Measurements from ENCODE around the gene OSTN.
"Not testable (repeated sequence)": the region's sequence is repeated elsewhere in the genome, so short reads cannot be mapped to it uniquely, and the experiment has no call there.

Gene OSTN

DNA sequence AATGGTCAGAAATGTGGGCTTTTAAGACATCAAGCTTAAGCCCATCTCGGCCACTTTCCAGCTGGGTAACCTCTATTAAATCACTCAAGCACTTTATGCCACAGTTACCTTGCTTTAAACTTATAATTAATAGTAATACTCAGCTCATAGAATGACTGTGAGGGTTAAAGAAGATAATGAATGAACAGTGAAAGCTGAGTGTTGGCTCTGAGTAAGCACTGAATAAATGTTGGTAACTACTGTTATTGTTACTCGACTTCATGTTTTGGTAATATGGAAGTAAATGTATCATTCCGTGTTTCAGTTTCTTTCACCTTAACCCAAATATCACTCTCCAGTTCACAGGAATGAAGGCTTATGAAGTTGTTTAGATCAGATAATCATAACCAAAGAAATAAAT lies 23.9 kb upstream of the OSTN start:
- TF ChIP-seq ZFP3 (CRISPR knock-in tag; IDR thresholded peaks at IDR 0.05): no peak
- TF ChIP-seq ZNF565 (CRISPR knock-in tag; conservative IDR thresholded peaks at IDR 0.05; ENCODE audit: low read depth): no peak
- TF ChIP-seq TCF4 (CRISPR knock-in tag; IDR thresholded peaks at IDR 0.05; ENCODE audit: borderline replicate concordance): no peak
- TF ChIP-seq SNAI2 (CRISPR knock-in tag; IDR thresholded peaks at IDR 0.05): no peak
- TF ChIP-seq, protein P1, sequence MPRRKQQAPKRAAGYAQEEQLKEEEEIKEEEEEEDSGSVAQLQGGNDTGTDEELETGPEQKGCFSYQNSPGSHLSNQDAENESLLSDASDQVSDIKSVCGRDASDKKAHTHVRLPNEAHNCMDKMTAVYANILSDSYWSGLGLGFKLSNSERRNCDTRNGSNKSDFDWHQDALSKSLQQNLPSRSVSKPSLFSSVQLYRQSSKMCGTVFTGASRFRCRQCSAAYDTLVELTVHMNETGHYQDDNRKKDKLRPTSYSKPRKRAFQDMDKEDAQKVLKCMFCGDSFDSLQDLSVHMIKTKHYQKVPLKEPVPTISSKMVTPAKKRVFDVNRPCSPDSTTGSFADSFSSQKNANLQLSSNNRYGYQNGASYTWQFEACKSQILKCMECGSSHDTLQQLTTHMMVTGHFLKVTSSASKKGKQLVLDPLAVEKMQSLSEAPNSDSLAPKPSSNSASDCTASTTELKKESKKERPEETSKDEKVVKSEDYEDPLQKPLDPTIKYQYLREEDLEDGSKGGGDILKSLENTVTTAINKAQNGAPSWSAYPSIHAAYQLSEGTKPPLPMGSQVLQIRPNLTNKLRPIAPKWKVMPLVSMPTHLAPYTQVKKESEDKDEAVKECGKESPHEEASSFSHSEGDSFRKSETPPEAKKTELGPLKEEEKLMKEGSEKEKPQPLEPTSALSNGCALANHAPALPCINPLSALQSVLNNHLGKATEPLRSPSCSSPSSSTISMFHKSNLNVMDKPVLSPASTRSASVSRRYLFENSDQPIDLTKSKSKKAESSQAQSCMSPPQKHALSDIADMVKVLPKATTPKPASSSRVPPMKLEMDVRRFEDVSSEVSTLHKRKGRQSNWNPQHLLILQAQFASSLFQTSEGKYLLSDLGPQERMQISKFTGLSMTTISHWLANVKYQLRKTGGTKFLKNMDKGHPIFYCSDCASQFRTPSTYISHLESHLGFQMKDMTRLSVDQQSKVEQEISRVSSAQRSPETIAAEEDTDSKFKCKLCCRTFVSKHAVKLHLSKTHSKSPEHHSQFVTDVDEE (CRISPR knock-in tag; IDR thresholded peaks at IDR 0.05): no peak
- TF ChIP-seq, protein P2, sequence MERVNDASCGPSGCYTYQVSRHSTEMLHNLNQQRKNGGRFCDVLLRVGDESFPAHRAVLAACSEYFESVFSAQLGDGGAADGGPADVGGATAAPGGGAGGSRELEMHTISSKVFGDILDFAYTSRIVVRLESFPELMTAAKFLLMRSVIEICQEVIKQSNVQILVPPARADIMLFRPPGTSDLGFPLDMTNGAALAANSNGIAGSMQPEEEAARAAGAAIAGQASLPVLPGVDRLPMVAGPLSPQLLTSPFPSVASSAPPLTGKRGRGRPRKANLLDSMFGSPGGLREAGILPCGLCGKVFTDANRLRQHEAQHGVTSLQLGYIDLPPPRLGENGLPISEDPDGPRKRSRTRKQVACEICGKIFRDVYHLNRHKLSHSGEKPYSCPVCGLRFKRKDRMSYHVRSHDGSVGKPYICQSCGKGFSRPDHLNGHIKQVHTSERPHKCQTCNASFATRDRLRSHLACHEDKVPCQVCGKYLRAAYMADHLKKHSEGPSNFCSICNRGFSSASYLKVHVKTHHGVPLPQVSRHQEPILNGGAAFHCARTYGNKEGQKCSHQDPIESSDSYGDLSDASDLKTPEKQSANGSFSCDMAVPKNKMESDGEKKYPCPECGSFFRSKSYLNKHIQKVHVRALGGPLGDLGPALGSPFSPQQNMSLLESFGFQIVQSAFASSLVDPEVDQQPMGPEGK (CRISPR knock-in tag; IDR thresholded peaks at IDR 0.05; ENCODE audit: borderline replicate concordance): no peak
- no peak for TF ChIP-seq CSDC2 (CRISPR knock-in tag; IDR thresholded peaks at IDR 0.05)
- TF ChIP-seq, protein P3, sequence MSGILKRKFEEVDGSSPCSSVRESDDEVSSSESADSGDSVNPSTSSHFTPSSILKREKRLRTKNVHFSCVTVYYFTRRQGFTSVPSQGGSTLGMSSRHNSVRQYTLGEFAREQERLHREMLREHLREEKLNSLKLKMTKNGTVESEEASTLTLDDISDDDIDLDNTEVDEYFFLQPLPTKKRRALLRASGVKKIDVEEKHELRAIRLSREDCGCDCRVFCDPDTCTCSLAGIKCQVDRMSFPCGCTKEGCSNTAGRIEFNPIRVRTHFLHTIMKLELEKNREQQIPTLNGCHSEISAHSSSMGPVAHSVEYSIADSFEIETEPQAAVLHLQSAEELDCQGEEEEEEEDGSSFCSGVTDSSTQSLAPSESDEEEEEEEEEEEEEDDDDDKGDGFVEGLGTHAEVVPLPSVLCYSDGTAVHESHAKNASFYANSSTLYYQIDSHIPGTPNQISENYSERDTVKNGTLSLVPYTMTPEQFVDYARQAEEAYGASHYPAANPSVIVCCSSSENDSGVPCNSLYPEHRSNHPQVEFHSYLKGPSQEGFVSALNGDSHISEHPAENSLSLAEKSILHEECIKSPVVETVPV (CRISPR knock-in tag; IDR thresholded peaks at IDR 0.05): no peak
- ATAC-seq: no peak

DNA sequence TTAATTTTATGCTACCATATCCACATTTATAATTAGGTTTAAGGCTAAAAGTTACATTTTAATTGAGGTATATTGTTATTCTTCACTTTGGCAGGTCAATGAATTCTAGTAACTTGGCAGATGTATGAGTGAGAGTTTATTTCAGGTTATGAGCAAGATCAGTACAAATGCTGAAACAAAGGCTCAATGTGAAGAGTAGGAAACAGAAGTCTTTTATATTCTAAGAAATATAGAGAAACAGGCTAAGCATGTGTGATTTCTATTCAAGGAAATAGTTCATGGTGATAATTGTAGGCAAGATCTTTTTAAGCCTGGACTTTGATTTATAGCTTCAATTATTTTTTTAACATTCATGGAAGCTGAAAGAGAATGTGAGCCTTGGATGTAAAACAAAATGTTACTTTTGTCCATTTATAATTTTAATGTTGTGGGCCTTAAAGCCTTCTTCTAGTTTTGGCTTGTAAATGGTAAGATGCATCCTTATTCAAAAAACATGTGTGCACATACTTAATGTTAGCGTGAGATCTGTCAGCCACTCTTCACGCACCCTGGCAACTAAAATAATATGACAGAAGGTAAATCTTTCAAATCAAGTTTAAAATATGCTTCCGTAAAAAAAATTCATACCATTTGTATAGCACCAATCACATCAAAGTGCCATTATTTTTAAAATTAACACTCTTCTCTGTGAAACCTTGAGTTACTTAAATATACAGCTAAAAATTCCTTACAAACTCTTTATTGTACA lies 22.8 kb upstream of the OSTN start:
- TF ChIP-seq, protein P1 (CRISPR knock-in tag; IDR thresholded peaks at IDR 0.05): no peak
- TF ChIP-seq ARNTL (CRISPR knock-in tag; IDR thresholded peaks at IDR 0.05; ENCODE audit: borderline replicate concordance, low read depth) (no peak), TCF4 (CRISPR knock-in tag; IDR thresholded peaks at IDR 0.05; ENCODE audit: borderline replicate concordance) (no peak)
- ATAC-seq: no peak

DNA sequence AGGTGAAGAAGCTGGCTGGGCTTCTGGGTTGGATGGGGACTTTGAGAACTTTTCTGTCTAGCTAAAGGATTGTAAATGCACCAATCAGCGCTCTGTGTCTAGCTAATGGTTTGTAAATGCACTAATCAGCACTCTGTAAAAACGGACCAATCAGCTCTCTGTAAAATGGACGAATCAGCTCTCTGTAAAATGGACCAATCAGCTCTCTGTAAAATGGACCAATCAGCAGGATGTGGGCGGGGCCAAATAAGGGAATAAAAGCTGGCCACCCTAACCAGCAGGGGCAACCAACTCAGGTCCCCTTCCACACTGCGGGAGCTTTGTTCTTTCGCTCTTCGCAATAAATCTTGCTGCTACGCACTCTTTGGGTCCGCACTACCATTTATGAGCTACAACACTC lies 13.7 kb upstream of the OSTN start:
- ATAC-seq: not testable (repeated sequence)

DNA sequence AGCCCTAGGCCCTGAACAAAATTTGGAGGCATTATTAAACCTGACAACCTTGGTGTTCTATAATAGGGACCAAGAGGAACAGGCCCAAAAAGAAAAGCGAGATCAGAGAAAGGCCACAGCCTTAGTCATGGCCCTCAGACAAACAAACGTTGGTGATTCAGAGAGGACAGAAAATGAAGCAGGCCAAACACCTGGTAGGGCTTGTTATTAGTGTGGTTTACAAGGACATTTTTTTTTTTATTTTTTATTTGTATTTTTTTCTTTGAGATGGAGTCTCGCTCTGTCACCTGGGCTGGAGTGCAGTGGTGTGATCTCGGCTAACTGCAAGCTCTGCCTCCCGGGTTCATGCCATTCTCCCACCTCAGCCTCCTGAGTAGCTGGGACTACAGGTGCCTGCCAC lies 10.8 kb upstream of the OSTN start:
- ATAC-seq: not testable (repeated sequence)

DNA sequence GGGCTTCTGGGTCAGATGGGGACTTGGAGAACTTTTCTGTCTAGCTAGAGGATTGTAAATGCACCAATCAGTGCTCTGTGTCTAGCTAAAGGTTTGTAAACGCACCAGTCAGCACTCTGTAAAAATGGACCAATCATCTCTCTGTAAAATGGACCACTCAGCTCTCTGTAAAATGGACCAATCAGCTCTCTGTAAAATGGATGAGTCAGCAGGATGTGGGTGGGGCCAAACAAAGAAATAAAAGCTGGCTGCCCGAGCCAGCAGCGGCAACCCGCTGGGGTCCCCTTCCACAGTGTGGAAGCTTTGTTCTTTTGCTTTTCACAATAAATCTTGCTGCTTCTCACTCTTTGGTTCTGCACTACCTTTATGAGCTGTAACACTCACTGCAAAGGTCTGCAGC lies 6.8 kb upstream of the OSTN start:
- ATAC-seq: not testable (repeated sequence)

DNA sequence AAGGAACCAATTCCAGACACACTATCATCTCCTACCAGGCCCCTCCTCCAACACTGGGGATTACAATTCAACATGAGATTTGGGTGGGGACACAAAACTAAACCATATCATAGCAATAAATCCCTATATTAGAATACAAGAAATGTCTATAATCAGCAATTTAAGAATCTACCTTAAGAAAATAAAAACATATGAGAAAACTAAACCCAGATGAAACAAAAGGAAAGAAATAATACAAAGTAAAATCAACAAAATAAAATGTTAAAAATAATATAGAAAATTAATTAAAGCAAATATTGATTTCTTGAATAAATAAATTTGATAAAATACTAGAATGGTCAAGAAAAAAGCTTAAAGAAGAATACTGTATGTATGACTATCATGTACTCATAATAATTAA lies 6.1 kb upstream of the OSTN start:
- TF ChIP-seq OSR1 (CRISPR knock-in tag; IDR thresholded peaks at IDR 0.05) (no peak), SNAI2 (CRISPR knock-in tag; IDR thresholded peaks at IDR 0.05) (no peak), ARNTL (CRISPR knock-in tag; IDR thresholded peaks at IDR 0.05; ENCODE audit: borderline replicate concordance, low read depth) (no peak), ZNF8 (CRISPR knock-in tag; IDR thresholded peaks at IDR 0.05) (no peak), PPARA (CRISPR knock-in tag; IDR thresholded peaks at IDR 0.05; ENCODE audit: borderline replicate concordance) (no peak), ZC3H10 (CRISPR knock-in tag; IDR thresholded peaks at IDR 0.05) (no peak), ISL1 (CRISPR knock-in tag; IDR thresholded peaks at IDR 0.05) (no peak)
- ATAC-seq: no peak

All from SK-N-SH treated with all-trans-retinoic acid at 6 μM for 48 hours (cell line).